HUES64 (cell line): ENCODE results near the gene MMP15.
A peak's percentile ranks its signal among the peaks of the same experiment; 100 is the strongest.

ENCODE experiments used
- H3K27ac ChIP-seq: 2 replicates; pipeline ENCODE4 v1.7.0; 2013; ENCODE audit warnings: low read depth, low read length, inconsistent platforms
- H3K27me3 ChIP-seq: 2 replicates; pipeline ENCODE4 v1.6.1; 2013; ENCODE audit warnings: mild to moderate bottlenecking, low read length; ENCODE audit not compliant: insufficient read depth
- H3K36me3 ChIP-seq: 2 replicates; pipeline ENCODE4 v1.6.1; 2013; ENCODE audit warnings: mild to moderate bottlenecking, low read length; ENCODE audit not compliant: insufficient read depth
- H3K4me1 ChIP-seq: 2 replicates; pipeline ENCODE4 v1.6.1; 2013; ENCODE audit warnings: mild to moderate bottlenecking, low read length, moderate library complexity; ENCODE audit not compliant: insufficient read depth
- H3K4me3 ChIP-seq: 2 replicates; pipeline ENCODE4 v1.5.1; 2013; ENCODE audit warnings: mild to moderate bottlenecking, low read length, moderate library complexity
- H3K9ac ChIP-seq: 2 replicates; pipeline ENCODE4 v1.6.1; 2013; ENCODE audit warnings: mild to moderate bottlenecking, low read depth, low read length
- H3K9me3 ChIP-seq: 2 replicates; pipeline ENCODE4 v1.6.1; 2013; ENCODE audit warnings: low read depth, low read length; ENCODE audit not compliant: insufficient read depth
- WGBS: fragments of 150-250, 120-280 bp; methylation state at CpG from one replicate; pipeline ENCODE4 v1.1.7; 2013; ENCODE audit warnings: missing lambda C conversion rate; 5-methylcytosine and 5-hydroxymethylcytosine counted together

The MMP15 gene

GRCh38 chr16:57996406-57997175 is 29.0 kb upstream of the MMP15 start:
- H3K4me3 ChIP-seq = no peak overlapping the region
- no peaks in the 10 kb centered on the region; the same call in 1 of the 2 replicates for H3K36me3 ChIP-seq

GRCh38 chr16:57997176-57997527 is 28.4 kb upstream of the MMP15 start:
- 96% methylated on average over 35 of the region's 35 CpGs for WGBS
- H3K36me3 ChIP-seq = no peaks in the 10 kb centered on the region; the same call in 1 of the 2 replicates
- no peak overlapping the region for H3K4me3 ChIP-seq
- peaks cover 5% of the 10 kb centered on the region; the same call in 1 of the 2 replicates for H3K27me3 ChIP-seq
- H3K27ac ChIP-seq = no peak overlapping the region
- H3K9me3 ChIP-seq = no peaks in the 10 kb centered on the region
- H3K4me1 ChIP-seq = peaks cover 8% of the 10 kb centered on the region; the same call in 1 of the 2 replicates
- no peak overlapping the region for H3K9ac ChIP-seq

More at GRCh38 chr16:57996406-57997175, 29.0 kb upstream of the MMP15 start:
- H3K9ac ChIP-seq = no peak overlapping the region
- 96% methylated on average over 62 of the region's 62 CpGs for WGBS
- no peak overlapping the region for H3K27ac ChIP-seq
- H3K27me3 ChIP-seq = peaks cover 5% of the 10 kb centered on the region; the same call in 1 of the 2 replicates
- H3K9me3 ChIP-seq = no peaks in the 10 kb centered on the region
- peaks cover 8% of the 10 kb centered on the region; the same call in 1 of the 2 replicates for H3K4me1 ChIP-seq

- Histone ChIP-seq H3K4me1 (peaks cover 8% of the 10 kb centered on the region; the same call in 1 of the 2 replicates), H3K27ac (no peak overlapping the region), H3K9ac (no peak overlapping the region), H3K4me3 (no peak overlapping the region), H3K27me3 (peaks cover 5% of the 10 kb centered on the region; the same call in 1 of the 2 replicates), H3K36me3 (peaks cover 4% of the 10 kb centered on the region), H3K9me3 (no peaks in the 10 kb centered on the region)
- 95% methylated on average over 36 of the region's 36 CpGs for WGBS
Observed at GRCh38 chr16:57997528-57998265, 27.9 kb upstream of the MMP15 start.

GRCh38 chr16:57998486-57998885 is 27.1 kb upstream of the MMP15 start:
- Histone ChIP-seq H3K4me3 (no peak overlapping the region), H3K4me1 (peaks cover 8% of the 10 kb centered on the region; the same call in 1 of the 2 replicates), H3K9ac (no peak overlapping the region), H3K27me3 (peaks cover 5% of the 10 kb centered on the region; the same call in 1 of the 2 replicates), H3K36me3 (peaks cover 11% of the 10 kb centered on the region), H3K9me3 (no peaks in the 10 kb centered on the region), H3K27ac (no peak overlapping the region)
- 64% methylated on average over 7 of the region's 8 CpGs for WGBS

- H3K4me3 ChIP-seq = no peak overlapping the region
- H3K27ac ChIP-seq = no peak overlapping the region
Observed at GRCh38 chr16:57998992-57999365, 26.6 kb upstream of the MMP15 start.

GRCh38 chr16:57999366-57999970 is 26.1 kb upstream of the MMP15 start:
- Histone ChIP-seq H3K27ac (no peak overlapping the region), H3K4me3 (peak overlapping the region; percentile 91), H3K4me1 (peaks cover 8% of the 10 kb centered on the region; the same call in 1 of the 2 replicates), H3K9me3 (no peaks in the 10 kb centered on the region), H3K27me3 (peaks cover 5% of the 10 kb centered on the region; the same call in 1 of the 2 replicates), H3K9ac (peak overlapping the region; percentile 68), H3K36me3 (peaks cover 17% of the 10 kb centered on the region)
- WGBS = 28% methylated on average over 6 of the region's 6 CpGs

More at GRCh38 chr16:57998992-57999365, 26.6 kb upstream of the MMP15 start:
- WGBS = 92% methylated on average over 3 of the region's 3 CpGs
- peaks cover 15% of the 10 kb centered on the region for H3K36me3 ChIP-seq
- no peak overlapping the region for H3K9ac ChIP-seq
- H3K4me1 ChIP-seq = peaks cover 8% of the 10 kb centered on the region; the same call in 1 of the 2 replicates
- peaks cover 5% of the 10 kb centered on the region; the same call in 1 of the 2 replicates for H3K27me3 ChIP-seq
- no peaks in the 10 kb centered on the region for H3K9me3 ChIP-seq

GRCh38 chr16:57999971-58000705 is 25.4 kb upstream of the MMP15 start, which contains the start of gene ZNF319:
Gene ZNF319 (minus strand): TSS chr16:58000672. CDS start chr16:57998265, 2,407 bp downstream.
- Histone ChIP-seq H3K9me3 (no peaks in the 10 kb centered on the region), H3K4me1 (peaks cover 8% of the 10 kb centered on the region; the same call in 1 of the 2 replicates), H3K36me3 (peaks cover 19% of the 10 kb centered on the region), H3K9ac (peak within 1 kb of the TSS; percentile 69), H3K4me3 (peak within 1 kb of the TSS; percentile 91), H3K27me3 (peaks cover 5% of the 10 kb centered on the region; the same call in 1 of the 2 replicates), H3K27ac (peak within 1 kb of the TSS; percentile 81; the same call in 1 of the 2 replicates)
- under 1% methylated on average over 95 of the region's 95 CpGs for WGBS

- Histone ChIP-seq H3K36me3 (peaks cover 26% of the 10 kb centered on the region), H3K27me3 (peaks cover 5% of the 10 kb centered on the region; the same call in 1 of the 2 replicates), H3K9ac (peak within 1 kb of the TSS; percentile 69), H3K4me3 (peak within 1 kb of the TSS; percentile 91), H3K9me3 (no peaks in the 10 kb centered on the region), H3K4me1 (peaks cover 8% of the 10 kb centered on the region; the same call in 1 of the 2 replicates), H3K27ac (peak within 1 kb of the TSS; percentile 81; the same call in 1 of the 2 replicates)
- under 1% methylated on average over 81 of the region's 81 CpGs for WGBS
Observed at GRCh38 chr16:58000706-58001676, 24.6 kb upstream of the MMP15 start, which contains the start of gene USB1. Gene USB1 (plus strand): TSS chr16:58001407. CDS start chr16:58001484, 77 bp downstream.

- Histone ChIP-seq H3K36me3 (peaks cover 32% of the 10 kb centered on the region), H3K4me1 (peaks cover 8% of the 10 kb centered on the region; the same call in 1 of the 2 replicates), H3K4me3 (peak overlapping the region; percentile 91), H3K27me3 (peaks cover 5% of the 10 kb centered on the region; the same call in 1 of the 2 replicates), H3K27ac (no peak overlapping the region), H3K9ac (peak overlapping the region; percentile 69), H3K9me3 (no peaks in the 10 kb centered on the region)
- 44% methylated on average over 10 of the region's 10 CpGs for WGBS
Observed at GRCh38 chr16:58001781-58002415, 23.7 kb upstream of the MMP15 start.
